ENCODE measurements around the gene SRCAP.

DNA sequence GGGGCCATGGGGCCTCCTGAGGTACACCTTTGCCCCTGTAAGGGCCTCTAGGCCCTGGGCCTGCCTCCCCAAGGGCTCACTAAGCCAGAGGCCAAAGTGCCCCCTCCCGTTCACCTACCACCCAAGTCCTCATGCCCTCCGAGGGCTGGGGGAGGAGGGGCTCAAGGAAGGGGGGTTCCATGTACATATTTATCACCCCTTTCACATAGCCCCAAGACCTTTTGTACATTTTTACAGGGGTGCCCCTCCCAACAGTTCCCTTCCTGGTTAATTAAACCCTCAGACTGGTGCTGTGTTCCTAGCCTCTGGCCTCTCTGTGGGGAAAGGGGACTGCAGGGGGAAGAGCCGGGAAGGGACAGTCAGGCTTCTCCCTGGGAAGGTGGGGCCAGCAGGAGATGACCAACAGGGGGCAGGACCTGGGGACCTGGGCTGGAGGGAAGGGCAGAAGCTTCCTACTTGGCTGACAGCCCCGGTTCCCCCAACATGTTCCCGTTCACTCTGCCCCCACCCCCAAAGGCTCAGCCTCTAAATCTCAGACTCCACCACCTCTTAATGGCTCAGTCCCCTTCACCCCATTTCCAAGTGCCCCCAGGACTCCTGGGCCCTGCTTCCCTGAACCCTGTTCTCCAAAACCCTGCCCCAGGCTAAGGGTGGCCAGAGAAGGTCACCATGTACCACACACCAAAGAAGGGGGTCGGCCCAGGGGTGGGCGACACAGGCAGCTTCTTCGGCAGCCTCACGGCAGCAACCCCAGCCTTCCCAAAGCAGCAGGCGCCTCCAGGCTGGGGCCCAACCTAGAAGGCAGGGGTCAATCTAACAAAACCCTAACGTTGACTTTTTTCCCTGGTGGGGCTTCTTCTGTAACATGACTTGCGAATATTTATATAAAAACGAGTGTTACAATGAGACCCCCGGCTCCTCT, 28.8 kb upstream of the SRCAP start:
- TF ChIP-seq POLR2AphosphoS5 (IDR thresholded peaks at IDR 0.05; ENCODE audit: low read depth, low read length) (no peak), TAF1 (IDR thresholded peaks at IDR 0.05; ENCODE audit: borderline replicate concordance, insufficient read depth, low read length) (no peak), SIN3A (IDR thresholded peaks at IDR 0.05; ENCODE audit: borderline replicate concordance, insufficient read depth, low read length) (no peak), FOXP2 (optimal IDR thresholded peaks at IDR 0.05; ENCODE audit: borderline replicate concordance, extremely low read depth, extremely low read length, insufficient read depth) (no peak)
